Measurements from ENCODE around the gene TOR4A. TPM values are rescaled to one million over a fixed set of nuclear protein-coding genes. Genes with fewer than 3 reads are reported as not detected.

Gene TOR4A
- total and polyA plus RNA-seq, 12 donors, result 4.7 to 21.5 (median 16.5) TPM

DNA sequence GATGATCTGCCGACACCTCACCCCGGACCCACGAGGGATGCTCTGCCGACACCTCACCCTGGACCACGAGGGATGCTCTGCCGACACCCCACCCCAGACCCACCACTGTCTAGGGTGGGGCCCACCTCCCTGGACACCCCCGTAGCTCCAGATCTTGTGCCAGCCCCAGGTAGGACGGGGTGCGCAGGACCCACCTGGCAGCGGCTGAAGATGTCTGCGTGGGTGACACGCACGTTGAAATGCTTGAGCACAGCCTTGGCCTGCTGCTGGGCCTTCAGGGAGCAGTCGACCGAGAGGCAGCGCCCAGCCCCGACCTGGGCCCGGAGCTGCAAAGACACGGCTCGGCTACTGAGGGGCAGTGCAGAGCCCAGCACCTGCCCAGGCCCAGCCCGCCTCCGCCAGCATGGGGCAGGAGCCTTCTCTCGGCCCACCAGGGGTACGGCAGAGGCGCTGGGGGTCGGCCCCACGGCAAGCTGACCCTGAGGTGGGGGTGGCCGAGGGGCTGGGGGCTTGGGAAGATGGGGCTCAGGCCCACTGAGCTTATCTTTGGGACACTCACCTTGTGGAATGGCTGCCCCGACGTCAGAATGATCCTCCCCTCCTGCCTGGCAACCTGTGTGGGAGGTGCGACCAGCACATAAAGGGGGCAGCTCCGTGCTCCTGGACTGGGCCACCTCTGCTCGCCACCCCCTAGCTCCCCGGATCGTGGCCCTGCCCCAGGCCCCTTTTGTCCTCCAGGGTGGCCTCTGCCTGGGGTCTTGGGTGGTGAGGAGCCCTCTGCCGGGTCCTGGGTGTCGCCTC lies 46.2 kb downstream of the TOR4A start:
- Histone ChIP-seq H3K4me1 (peaks cover 14 to 33% (median 30%) of the 10 kb centered on the region in 9 donors), H3K4me3 (no peak overlapping the region), H3K9me3 (no peaks in the 10 kb centered on the region), H3K27ac (no peak overlapping the region), H3K27me3 (peaks cover 0 to 3% (median 0%) of the 10 kb centered on the region in 7 donors), H3K36me3 (no peaks in the 10 kb centered on the region)
- intact Hi-C loops (cut with DNase I), result no loop called here
- WGBS, 2 donors, result 93 to 95% methylated on average over 35 to 37 of the region's 37 CpGs
- ATAC-seq (no peak), DNase-seq (peak in 1 of 2 donors; percentile 19)
- TF ChIP-seq, protein P1, sequence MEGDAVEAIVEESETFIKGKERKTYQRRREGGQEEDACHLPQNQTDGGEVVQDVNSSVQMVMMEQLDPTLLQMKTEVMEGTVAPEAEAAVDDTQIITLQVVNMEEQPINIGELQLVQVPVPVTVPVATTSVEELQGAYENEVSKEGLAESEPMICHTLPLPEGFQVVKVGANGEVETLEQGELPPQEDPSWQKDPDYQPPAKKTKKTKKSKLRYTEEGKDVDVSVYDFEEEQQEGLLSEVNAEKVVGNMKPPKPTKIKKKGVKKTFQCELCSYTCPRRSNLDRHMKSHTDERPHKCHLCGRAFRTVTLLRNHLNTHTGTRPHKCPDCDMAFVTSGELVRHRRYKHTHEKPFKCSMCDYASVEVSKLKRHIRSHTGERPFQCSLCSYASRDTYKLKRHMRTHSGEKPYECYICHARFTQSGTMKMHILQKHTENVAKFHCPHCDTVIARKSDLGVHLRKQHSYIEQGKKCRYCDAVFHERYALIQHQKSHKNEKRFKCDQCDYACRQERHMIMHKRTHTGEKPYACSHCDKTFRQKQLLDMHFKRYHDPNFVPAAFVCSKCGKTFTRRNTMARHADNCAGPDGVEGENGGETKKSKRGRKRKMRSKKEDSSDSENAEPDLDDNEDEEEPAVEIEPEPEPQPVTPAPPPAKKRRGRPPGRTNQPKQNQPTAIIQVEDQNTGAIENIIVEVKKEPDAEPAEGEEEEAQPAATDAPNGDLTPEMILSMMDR (IDR thresholded peaks at IDR 0.05), result no peak

- no peaks in the 10 kb centered on the region for H3K36me3 ChIP-seq
- ATAC-seq (no peak), DNase-seq (no peak)
- H3K27me3 ChIP-seq, result peaks cover 0 to 3% (median 0%) of the 10 kb centered on the region in 7 donors
- no peak overlapping the region for H3K27ac ChIP-seq
- no peaks in the 10 kb centered on the region for H3K9me3 ChIP-seq
- H3K4me1 ChIP-seq, result peaks cover 7 to 19% (median 18%) of the 10 kb centered on the region in 9 donors
- H3K4me3 ChIP-seq, result no peak overlapping the region
- TF ChIP-seq, protein P1 (IDR thresholded peaks at IDR 0.05), result no peak
- WGBS, 2 donors, result 95 to 96% methylated on average over 10 of the region's 10 CpGs
- intact Hi-C loops (cut with DNase I), result no loop called here
These were observed 47.6 kb downstream of the TOR4A start for GRCh38 chr9:137325124-137325523.

- ATAC-seq, result no peak
- Histone ChIP-seq H3K4me3 (no peak overlapping the region), H3K36me3 (no peaks in the 10 kb centered on the region), H3K27ac (no peak overlapping the region), H3K27me3 (peaks cover 0 to 3% (median 0%) of the 10 kb centered on the region in 7 donors), H3K9me3 (no peaks in the 10 kb centered on the region), H3K4me1 (peaks cover under 1 to 13% (median 11%) of the 10 kb centered on the region in 9 donors)
- WGBS, 2 donors, result 95% methylated on average over 12 of the region's 12 CpGs
- intact Hi-C loops (cut with DNase I), result no loop called here
- DNase-seq, result no peak
- TF ChIP-seq, protein P1 (IDR thresholded peaks at IDR 0.05), result no peak
These were observed 48.3 kb downstream of the TOR4A start for GRCh38 chr9:137325799-137326198.

- intact Hi-C loops (cut with DNase I), result no loop called here
- DNase-seq (no peak), ATAC-seq (peak in 1 of 8 donors; percentile 25)
- Histone ChIP-seq H3K27ac (peak overlapping the region in 1 of 10 donors; percentile 50), H3K36me3 (no peaks in the 10 kb centered on the region), H3K27me3 (peaks cover 0 to 3% (median 0%) of the 10 kb centered on the region in 7 donors), H3K9me3 (no peaks in the 10 kb centered on the region), H3K4me3 (no peak overlapping the region), H3K4me1 (peaks cover 0 to 6% (median 4%) of the 10 kb centered on the region in 9 donors)
- TF ChIP-seq, protein P1 (IDR thresholded peaks at IDR 0.05), result no peak
- WGBS, 2 donors, result 85 to 89% methylated on average over 19 of the region's 19 CpGs
These were observed 49.0 kb downstream of the TOR4A start for GRCh38 chr9:137326445-137327065.

All from heart right ventricle (tissue), 16 donors.